ENCODE data around the gene CTBP1.

GRCh38 chr4:1179089-1179441, 69.9 kb downstream of the CTBP1 start:
- TF ChIP-seq POLR2A (IDR thresholded peaks at IDR 0.05) (no peak), POLR2AphosphoS5 (IDR thresholded peaks at IDR 0.05) (no peak), EP300 (IDR thresholded peaks at IDR 0.05) (no peak)
- TF ChIP-seq, protein P1, sequence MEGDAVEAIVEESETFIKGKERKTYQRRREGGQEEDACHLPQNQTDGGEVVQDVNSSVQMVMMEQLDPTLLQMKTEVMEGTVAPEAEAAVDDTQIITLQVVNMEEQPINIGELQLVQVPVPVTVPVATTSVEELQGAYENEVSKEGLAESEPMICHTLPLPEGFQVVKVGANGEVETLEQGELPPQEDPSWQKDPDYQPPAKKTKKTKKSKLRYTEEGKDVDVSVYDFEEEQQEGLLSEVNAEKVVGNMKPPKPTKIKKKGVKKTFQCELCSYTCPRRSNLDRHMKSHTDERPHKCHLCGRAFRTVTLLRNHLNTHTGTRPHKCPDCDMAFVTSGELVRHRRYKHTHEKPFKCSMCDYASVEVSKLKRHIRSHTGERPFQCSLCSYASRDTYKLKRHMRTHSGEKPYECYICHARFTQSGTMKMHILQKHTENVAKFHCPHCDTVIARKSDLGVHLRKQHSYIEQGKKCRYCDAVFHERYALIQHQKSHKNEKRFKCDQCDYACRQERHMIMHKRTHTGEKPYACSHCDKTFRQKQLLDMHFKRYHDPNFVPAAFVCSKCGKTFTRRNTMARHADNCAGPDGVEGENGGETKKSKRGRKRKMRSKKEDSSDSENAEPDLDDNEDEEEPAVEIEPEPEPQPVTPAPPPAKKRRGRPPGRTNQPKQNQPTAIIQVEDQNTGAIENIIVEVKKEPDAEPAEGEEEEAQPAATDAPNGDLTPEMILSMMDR (IDR thresholded peaks at IDR 0.05), result no peak
